ENCODE measurements around the gene METTL4. TPM values are rescaled to one million over a fixed set of nuclear protein-coding genes. Genes with fewer than 3 reads are reported as not detected.
A peak's percentile ranks its signal among the peaks of the same experiment; 100 is the strongest.

METTL4 gene
- total RNA-seq, 1 experiment from 2014 or later, result 8.6 TPM

DNA sequence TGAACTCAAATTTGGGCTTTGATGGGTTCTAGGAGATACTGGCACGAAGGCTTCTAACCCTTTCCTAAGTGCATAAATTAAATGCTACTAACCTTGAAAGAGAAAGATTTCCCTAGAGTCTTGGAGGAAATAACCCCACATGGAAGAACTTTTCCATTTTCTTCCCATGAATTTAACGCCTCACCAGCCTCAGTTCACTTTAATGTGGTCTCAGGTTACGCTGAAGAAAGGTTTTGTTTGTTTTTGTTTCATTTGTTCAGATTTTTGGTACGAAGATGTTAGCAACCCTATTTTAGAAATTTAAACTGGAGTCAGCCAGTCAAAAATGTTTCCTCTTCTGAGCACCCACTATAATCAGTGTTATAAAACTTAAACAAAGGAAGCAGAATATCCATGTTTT is 30.7 kb downstream of the METTL4 start:
- CTCF ChIA-PET, result interaction anchor here (0.5 kb wide), 1 partner anchor 1578 kb away, joined by 3 read pairs; no protein-coding TSS in a partner anchor
- no peaks in the 10 kb centered on the region for H3K9me2 ChIP-seq (replicated peaks; ENCODE audit: low read length)
- POLR2A ChIA-PET (ENCODE audit: unreplicated experiment), result no interaction called here
- no TSS peak for BruUV-seq (replicated peaks)
- H3K9me3 ChIP-seq (ENCODE audit: low read length), result no peaks in the 10 kb centered on the region
- no peak for TF ChIP-seq EZH2phosphoT487 (IDR thresholded peaks at IDR 0.05; ENCODE audit: borderline replicate concordance, low read length)
- TF ChIP-seq EZH2 (IDR thresholded peaks at IDR 0.05; ENCODE audit: low read length, unreplicated experiment), result no peak
- TF ChIP-seq, protein P1, sequence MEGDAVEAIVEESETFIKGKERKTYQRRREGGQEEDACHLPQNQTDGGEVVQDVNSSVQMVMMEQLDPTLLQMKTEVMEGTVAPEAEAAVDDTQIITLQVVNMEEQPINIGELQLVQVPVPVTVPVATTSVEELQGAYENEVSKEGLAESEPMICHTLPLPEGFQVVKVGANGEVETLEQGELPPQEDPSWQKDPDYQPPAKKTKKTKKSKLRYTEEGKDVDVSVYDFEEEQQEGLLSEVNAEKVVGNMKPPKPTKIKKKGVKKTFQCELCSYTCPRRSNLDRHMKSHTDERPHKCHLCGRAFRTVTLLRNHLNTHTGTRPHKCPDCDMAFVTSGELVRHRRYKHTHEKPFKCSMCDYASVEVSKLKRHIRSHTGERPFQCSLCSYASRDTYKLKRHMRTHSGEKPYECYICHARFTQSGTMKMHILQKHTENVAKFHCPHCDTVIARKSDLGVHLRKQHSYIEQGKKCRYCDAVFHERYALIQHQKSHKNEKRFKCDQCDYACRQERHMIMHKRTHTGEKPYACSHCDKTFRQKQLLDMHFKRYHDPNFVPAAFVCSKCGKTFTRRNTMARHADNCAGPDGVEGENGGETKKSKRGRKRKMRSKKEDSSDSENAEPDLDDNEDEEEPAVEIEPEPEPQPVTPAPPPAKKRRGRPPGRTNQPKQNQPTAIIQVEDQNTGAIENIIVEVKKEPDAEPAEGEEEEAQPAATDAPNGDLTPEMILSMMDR (conservative IDR thresholded peaks at IDR 0.05; ENCODE audit: low read depth, low read length), result no peak
- H3K4me2 ChIP-seq (ENCODE audit: low read length), result no peak overlapping the region
- H3K79me2 ChIP-seq (ENCODE audit: low read length), result no peaks in the 10 kb centered on the region
- no peaks in the 10 kb centered on the region for H3F3A ChIP-seq (ENCODE audit: low read length, unreplicated experiment)
- H3K9ac ChIP-seq (ENCODE audit: low read length), result no peak overlapping the region
- ATAC-seq (no peak), DNase-seq (no peak)
- no peaks in the 10 kb centered on the region for H4K20me1 ChIP-seq (ENCODE audit: low read length)
- no peaks in the 10 kb centered on the region for H3K36me3 ChIP-seq (ENCODE audit: low read depth, low read length)
- H3K27me3 ChIP-seq (ENCODE audit: low read length), result no peaks in the 10 kb centered on the region
- H2AFZ ChIP-seq (ENCODE audit: low read length), result no peak overlapping the region
- intact Hi-C loops (cut with micrococcal nuclease), result loop anchor here (5.0 to 10.0 kb wide), 3 partner anchors 128 to 786 kb away; no protein-coding TSS in a partner anchor
- H3K4me1 ChIP-seq (ENCODE audit: insufficient read depth, low read length), result peaks cover 16% of the 10 kb centered on the region; the same call in 1 of the 2 replicates
- H3K4me3 ChIP-seq (ENCODE audit: low read length), result no peak overlapping the region
- no peak overlapping the region for H3K27ac ChIP-seq (ENCODE audit: low read length)

DNA sequence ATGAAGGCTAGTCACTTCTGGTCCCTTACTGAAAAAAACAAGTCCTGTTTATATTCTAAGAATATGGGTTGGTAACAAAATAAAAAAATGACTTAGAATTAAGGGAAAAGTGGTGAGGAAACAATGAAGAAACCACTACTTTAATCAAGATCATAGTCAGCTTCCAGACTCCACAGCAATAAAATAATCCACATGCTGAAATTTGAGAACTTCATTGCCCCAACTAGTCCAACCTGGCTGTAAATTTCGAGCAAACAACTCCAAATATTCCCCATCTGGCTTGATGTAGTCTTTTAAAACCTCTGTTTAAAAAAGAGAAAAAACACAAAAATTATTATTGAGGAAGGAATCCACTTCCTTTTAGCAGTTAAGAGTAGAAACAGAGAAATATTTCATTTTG is 32.5 kb downstream of the METTL4 start:
- ATAC-seq (peak; percentile 67), DNase-seq (no peak)
- Histone ChIP-seq H3K27me3 (ENCODE audit: low read length) (no peaks in the 10 kb centered on the region), H4K20me1 (ENCODE audit: low read length) (no peaks in the 10 kb centered on the region), H2AFZ (ENCODE audit: low read length) (peak overlapping the region; percentile 33; the same call in 1 of the 2 replicates), H3K9me3 (ENCODE audit: low read length) (no peaks in the 10 kb centered on the region), H3K4me3 (ENCODE audit: low read length) (no peak overlapping the region), H3K4me2 (ENCODE audit: low read length) (no peak overlapping the region), H3K9me2 (replicated peaks; ENCODE audit: low read length) (no peaks in the 10 kb centered on the region), H3K27ac (ENCODE audit: low read length) (no peak overlapping the region), H3F3A (ENCODE audit: low read length, unreplicated experiment) (no peaks in the 10 kb centered on the region), H3K79me2 (ENCODE audit: low read length) (no peaks in the 10 kb centered on the region), H3K4me1 (ENCODE audit: insufficient read depth, low read length) (peaks cover 16% of the 10 kb centered on the region; the same call in 1 of the 2 replicates), H3K36me3 (ENCODE audit: low read depth, low read length) (no peaks in the 10 kb centered on the region), H3K9ac (ENCODE audit: low read length) (no peak overlapping the region)
- intact Hi-C loops (cut with micrococcal nuclease), result loop anchor here (5.0 kb wide), 1 partner anchor 57 kb away; no protein-coding TSS in a partner anchor
- TF ChIP-seq EZH2phosphoT487 (IDR thresholded peaks at IDR 0.05; ENCODE audit: borderline replicate concordance, low read length) (no peak), EZH2 (IDR thresholded peaks at IDR 0.05; ENCODE audit: low read length, unreplicated experiment) (no peak)
- CTCF ChIA-PET, result no interaction called here
- POLR2A ChIA-PET (ENCODE audit: unreplicated experiment), result no interaction called here
- BruUV-seq (replicated peaks), result no TSS peak

DNA sequence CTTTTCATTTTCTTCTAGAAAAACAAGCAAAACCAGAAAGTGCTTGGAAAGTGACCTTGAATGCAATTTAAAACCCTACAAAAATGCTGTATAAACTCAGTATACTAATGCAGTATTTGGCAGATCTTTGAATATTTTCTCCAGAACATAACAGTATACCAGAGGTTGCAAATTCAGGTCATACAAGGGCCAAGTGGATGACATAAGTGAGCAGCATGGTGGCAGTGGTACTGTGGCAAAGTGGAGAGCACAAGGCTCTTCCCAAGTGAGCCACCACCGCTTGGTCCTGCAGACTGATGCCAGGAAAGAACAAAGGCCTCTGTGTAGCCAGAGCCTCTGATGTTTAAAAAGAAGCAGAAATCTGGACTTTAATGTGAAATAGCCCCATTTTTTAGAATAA is 33.1 kb downstream of the METTL4 start:
- Histone ChIP-seq H3K9me3 (ENCODE audit: low read length) (no peaks in the 10 kb centered on the region), H3K27me3 (ENCODE audit: low read length) (no peaks in the 10 kb centered on the region), H4K20me1 (ENCODE audit: low read length) (no peaks in the 10 kb centered on the region), H3K4me1 (ENCODE audit: insufficient read depth, low read length) (peaks cover 16% of the 10 kb centered on the region; the same call in 1 of the 2 replicates), H3F3A (ENCODE audit: low read length, unreplicated experiment) (no peaks in the 10 kb centered on the region), H3K4me2 (ENCODE audit: low read length) (no peak overlapping the region), H3K79me2 (ENCODE audit: low read length) (no peaks in the 10 kb centered on the region), H3K9ac (ENCODE audit: low read length) (no peak overlapping the region), H3K4me3 (ENCODE audit: low read length) (no peak overlapping the region), H3K27ac (ENCODE audit: low read length) (no peak overlapping the region), H3K36me3 (ENCODE audit: low read depth, low read length) (no peaks in the 10 kb centered on the region), H2AFZ (ENCODE audit: low read length) (no peak overlapping the region), H3K9me2 (replicated peaks; ENCODE audit: low read length) (no peaks in the 10 kb centered on the region)
- no TSS peak for BruUV-seq (replicated peaks)
- POLR2A ChIA-PET (ENCODE audit: unreplicated experiment), result no interaction called here
- ATAC-seq, result no peak
- no peak for TF ChIP-seq EZH2 (IDR thresholded peaks at IDR 0.05; ENCODE audit: low read length, unreplicated experiment)
- TF ChIP-seq, protein P1 (conservative IDR thresholded peaks at IDR 0.05; ENCODE audit: low read depth, low read length), result no peak
- no peak for TF ChIP-seq EZH2phosphoT487 (IDR thresholded peaks at IDR 0.05; ENCODE audit: borderline replicate concordance, low read length)
- CTCF ChIA-PET, result no interaction called here
- DNase-seq, result no peak
- intact Hi-C loops (cut with micrococcal nuclease), result loop anchor here (5.0 kb wide), 1 partner anchor 56 kb away; no protein-coding TSS in a partner anchor
